Peyer's patch (tissue), 4 donors: ENCODE data around the gene PROX1.

Experiments
- CTCF ChIP-seq, 6 experiments: fragments of 450-650 bp in 4 of 6; fragments of 200-600 bp in 2 of 6; sonication (generic) in 1 of 6; IDR thresholded peaks; one replicate each; pipeline ENCODE4 v1.5.1; 2017 to 2019; ENCODE audit warnings: antibody characterized with exemption in 6 of 6, mild to moderate bottlenecking in 3 of 6, moderate library complexity in 1 of 6
- POLR2A ChIP-seq, 2 donors: fragments of 450-650 bp; IDR thresholded peaks; one replicate each; pipeline ENCODE4 v1.5.1; 2017; ENCODE audit warnings: antibody characterized with exemption in 2 of 2, mild to moderate bottlenecking in 2 of 2, moderate library complexity in 2 of 2

DNA sequence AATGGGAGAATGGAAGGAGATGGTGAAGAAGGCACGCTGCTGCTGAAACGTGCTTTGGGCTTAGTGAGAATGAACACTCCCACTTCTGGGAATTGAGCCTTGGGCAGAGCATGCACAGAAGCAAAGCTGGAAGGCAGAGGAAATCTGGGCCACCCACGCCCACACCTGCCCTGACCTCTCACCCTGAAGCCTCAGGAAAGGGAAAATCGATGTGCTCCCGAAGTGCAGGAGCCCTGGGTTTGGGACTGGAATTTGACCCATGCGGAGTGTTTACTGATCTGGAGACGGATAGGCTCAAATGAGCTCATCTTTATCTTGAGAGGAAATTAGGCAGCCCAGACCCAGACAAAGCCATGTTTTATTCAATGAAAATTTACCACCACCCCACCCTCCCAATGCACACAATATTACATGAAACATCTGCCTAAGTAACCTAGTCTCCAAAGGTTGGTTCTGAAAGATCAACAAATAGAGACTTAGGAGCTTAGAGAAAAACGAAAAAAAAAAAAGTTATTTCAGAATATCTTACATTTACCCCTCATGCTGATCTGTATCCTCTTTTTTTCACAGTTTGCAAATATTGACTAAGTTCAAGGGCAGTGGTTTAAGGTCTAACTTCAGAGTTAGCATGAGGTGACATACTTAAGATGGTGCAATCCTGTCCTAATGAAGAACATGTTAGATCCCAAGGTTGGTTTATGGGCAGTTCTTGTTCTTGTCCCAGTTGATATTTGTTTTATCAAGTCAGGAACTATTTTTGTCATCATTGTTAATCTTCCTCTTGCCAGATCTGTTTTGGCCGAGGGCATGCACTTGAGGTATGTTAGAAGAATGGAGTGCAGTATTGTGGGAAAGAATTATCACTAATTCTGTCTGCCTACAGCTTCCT, 63.0 kb downstream of the PROX1 start:
- TF ChIP-seq CTCF (IDR thresholded peaks at IDR 0.05) (no peak), POLR2A (IDR thresholded peaks at IDR 0.05) (no peak)
